Fibroblast of peridontal ligament (primary cell): ENCODE results near the gene KIF16B.

Source experiments
- DNase-seq: peaks from one replicate; pipeline ENCODE4 v3.0.0-alpha.2; 2010; ENCODE audit errors: extremely low read depth

Gene KIF16B

GRCh38 chr20:16296931-16297330 lies 276.3 kb downstream of the KIF16B start:
- DNase-seq = peak; percentile 63

- DNase-seq = no peak
Measured at GRCh38 chr20:16295534-16295933, 277.7 kb downstream of the KIF16B start.

GRCh38 chr20:16293590-16293989 lies 279.7 kb downstream of the KIF16B start:
- no peak for DNase-seq

GRCh38 chr20:16292226-16292880 lies 280.9 kb downstream of the KIF16B start:
- DNase-seq = peak; percentile 24

- no peak for DNase-seq
Measured at GRCh38 chr20:16290358-16290757, 282.9 kb downstream of the KIF16B start.

- DNase-seq = no peak
Measured at GRCh38 chr20:16287776-16288175, 285.5 kb downstream of the KIF16B start.

GRCh38 chr20:16286601-16287000 lies 286.6 kb downstream of the KIF16B start:
- DNase-seq = no peak

GRCh38 chr20:16284385-16285100 lies 288.7 kb downstream of the KIF16B start:
- no peak for DNase-seq

GRCh38 chr20:16283978-16284377 lies 289.3 kb downstream of the KIF16B start:
- DNase-seq = no peak

GRCh38 chr20:16283307-16283706 lies 289.9 kb downstream of the KIF16B start:
- no peak for DNase-seq

- no peak for DNase-seq
Measured at GRCh38 chr20:16280219-16280618, 293.0 kb downstream of the KIF16B start.

- DNase-seq = no peak
Measured at GRCh38 chr20:16279320-16279719, 293.9 kb downstream of the KIF16B start.

GRCh38 chr20:16273812-16274555 lies 299.3 kb downstream of the KIF16B start:
- DNase-seq = no peak

- DNase-seq = no peak
Measured at GRCh38 chr20:16272780-16273360, 300.4 kb downstream of the KIF16B start.

- no peak for DNase-seq
Measured at GRCh38 chr20:16271450-16271849, 301.8 kb downstream of the KIF16B start.

GRCh38 chr20:16270989-16271388 lies 302.3 kb downstream of the KIF16B start:
- no peak for DNase-seq

GRCh38 chr20:16270314-16270931 lies 302.8 kb downstream of the KIF16B start:
- DNase-seq = no peak

- DNase-seq = no peak
Measured at GRCh38 chr20:16267526-16267925, 305.7 kb downstream of the KIF16B start.

- no peak for DNase-seq
Measured at GRCh38 chr20:16265334-16265733, 307.9 kb downstream of the KIF16B start.

GRCh38 chr20:16263582-16263981 lies 309.7 kb downstream of the KIF16B start:
- no peak for DNase-seq

GRCh38 chr20:16262594-16262993 lies 310.7 kb downstream of the KIF16B start:
- no peak for DNase-seq

GRCh38 chr20:16261733-16262273 lies 311.4 kb downstream of the KIF16B start:
- DNase-seq = no peak
